Hematopoietic multipotent progenitor cell (in vitro differentiated cells): ENCODE results near the gene RAB27B. TPM values are rescaled to one million over a fixed set of nuclear protein-coding genes. Genes with fewer than 3 reads are reported as not detected.
"Not testable (repeated sequence)": the region's sequence is repeated elsewhere in the genome, so short reads cannot be mapped to it uniquely, and the experiment has no call there.

Experiments used
- DNase-seq, 3 donors: peaks; one replicate each; pipeline ENCODE4 v3.0.0-alpha.2; 2011 to 2015; ENCODE audit warnings: low read depth in 2 of 3, low spot score in 2 of 3
- total RNA-seq: library from RNA; depleted of rRNA; stranded (reverse); fragments of >200 nt; gene quantifications from one replicate; pipeline ENCODE4 v1.2.3, GENCODE V29; 2012

The RAB27B gene
- total RNA-seq, 1 donor: 6.5 TPM

GRCh38 chr18:54813977-54814565, 14.2 kb upstream of the RAB27B start:
- no peak for DNase-seq

- DNase-seq: no peak
Measured at GRCh38 chr18:54815086-54815485, 13.2 kb upstream of the RAB27B start.

- DNase-seq: peak in 1 of 3 donors; percentile 49
Measured at GRCh38 chr18:54820785-54821275, 7.4 kb upstream of the RAB27B start.

- DNase-seq: no peak
Measured at GRCh38 chr18:54822872-54823845, 5.1 kb upstream of the RAB27B start.

GRCh38 chr18:54824761-54825160, 3.5 kb upstream of the RAB27B start:
- peak in 1 of 3 donors; percentile 60 for DNase-seq

GRCh38 chr18:54825601-54826344, 2.5 kb upstream of the RAB27B start:
- no peak for DNase-seq

GRCh38 chr18:54828986-54829385, 709 bp downstream of the RAB27B start:
- DNase-seq: no peak

- no peak for DNase-seq
Measured at GRCh38 chr18:54829856-54830255, 1.6 kb downstream of the RAB27B start.

- DNase-seq: no peak
Measured at GRCh38 chr18:54830260-54830659, 2.0 kb downstream of the RAB27B start.

GRCh38 chr18:54830866-54831265, 2.6 kb downstream of the RAB27B start:
- no peak for DNase-seq

- DNase-seq: peak in 2 of 3 donors; percentile 77 to 79
Measured at GRCh38 chr18:54835944-54836343, 7.7 kb downstream of the RAB27B start.

GRCh38 chr18:54843314-54843713, 15.0 kb downstream of the RAB27B start:
- DNase-seq: no peak

GRCh38 chr18:54845787-54846186, 17.5 kb downstream of the RAB27B start:
- DNase-seq: no peak

GRCh38 chr18:54848121-54848520, 19.8 kb downstream of the RAB27B start:
- DNase-seq: no peak

GRCh38 chr18:54849683-54850082, 21.4 kb downstream of the RAB27B start:
- DNase-seq: no peak

GRCh38 chr18:54850598-54850997, 22.3 kb downstream of the RAB27B start:
- DNase-seq: no peak

- DNase-seq: peak in 2 of 3 donors; percentile 71 to 82
Measured at GRCh38 chr18:54852780-54853675, 24.8 kb downstream of the RAB27B start.

GRCh38 chr18:54855050-54855449, 26.8 kb downstream of the RAB27B start:
- DNase-seq: not testable (repeated sequence)

GRCh38 chr18:54856105-54856646, 27.9 kb downstream of the RAB27B start:
- no peak for DNase-seq

- no peak for DNase-seq
Measured at GRCh38 chr18:54857499-54857898, 29.2 kb downstream of the RAB27B start.
